T47D (cell line): ENCODE measurements around the gene SLN.
"Not testable (repeated sequence)": the region's sequence is repeated elsewhere in the genome, so short reads cannot be mapped to it uniquely, and the experiment has no call there.

Source experiments
- DNase-seq, 2 experiments: peaks; one replicate each; pipeline versions ENCODE4 v3.0.0 to v3.0.0-alpha.2; 2011 to 2012; ENCODE audit warnings: low read depth in 1 of 2, low spot score in 1 of 2
- JUND ChIP-seq: IDR thresholded peaks from 2 replicates; pipeline ENCODE4 v1.6.1; 2012; ENCODE audit warnings: low read depth
- in situ Hi-C: cut with HindIII; loops from 2 replicates; pipeline ENCODE4 v1.10.0; 2016; ENCODE audit warnings: low sequenced_read_pairs, low pct_unique_long_range_greater_than_20kb

SLN gene

DNA sequence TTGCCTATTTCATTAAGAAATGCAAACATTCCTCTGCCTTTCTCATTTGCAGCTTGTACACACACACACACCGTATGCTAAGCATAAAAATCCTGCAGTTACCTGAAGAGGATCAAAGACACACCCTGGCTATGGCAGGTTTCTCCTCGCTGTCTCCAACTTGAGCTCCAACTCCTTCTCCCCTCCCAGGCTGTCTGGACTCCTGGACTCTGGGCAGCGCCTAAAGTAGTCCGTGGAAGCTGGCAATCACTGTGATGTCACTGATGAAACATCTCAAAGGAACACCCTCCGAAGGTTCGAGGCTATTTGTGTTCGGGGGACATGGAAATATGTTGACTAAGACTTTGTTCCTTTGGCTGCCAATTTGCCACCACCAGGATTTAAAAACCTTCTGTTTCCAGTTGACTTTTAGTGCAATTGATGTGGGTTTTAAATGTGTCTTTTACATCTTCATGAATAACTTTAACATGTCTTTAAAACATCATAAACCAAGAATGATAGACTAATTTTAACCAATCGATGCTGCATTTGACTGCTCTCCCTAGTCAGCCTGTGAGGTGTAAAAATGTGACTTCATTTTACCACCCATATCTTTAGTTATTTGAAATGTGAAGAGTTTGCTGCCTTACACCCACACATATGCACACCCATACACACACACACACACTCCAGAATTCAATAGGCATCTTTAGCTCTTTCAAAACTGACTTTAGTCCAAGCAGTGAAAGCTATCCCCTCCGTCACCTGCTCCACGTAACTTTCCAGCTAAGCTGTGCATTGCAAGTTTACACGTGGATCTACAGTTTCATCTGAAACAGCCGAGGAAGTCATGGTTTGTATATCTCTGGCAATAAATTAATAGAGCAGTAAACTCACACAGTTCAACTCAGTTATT, at the start of gene SLN:
Gene SLN (minus strand): TSS at position 196 of the 895 bp plus-strand sequence.
- in situ Hi-C loops = no loop called here
- DNase-seq = no peak
- TF ChIP-seq JUND = no peak

DNA sequence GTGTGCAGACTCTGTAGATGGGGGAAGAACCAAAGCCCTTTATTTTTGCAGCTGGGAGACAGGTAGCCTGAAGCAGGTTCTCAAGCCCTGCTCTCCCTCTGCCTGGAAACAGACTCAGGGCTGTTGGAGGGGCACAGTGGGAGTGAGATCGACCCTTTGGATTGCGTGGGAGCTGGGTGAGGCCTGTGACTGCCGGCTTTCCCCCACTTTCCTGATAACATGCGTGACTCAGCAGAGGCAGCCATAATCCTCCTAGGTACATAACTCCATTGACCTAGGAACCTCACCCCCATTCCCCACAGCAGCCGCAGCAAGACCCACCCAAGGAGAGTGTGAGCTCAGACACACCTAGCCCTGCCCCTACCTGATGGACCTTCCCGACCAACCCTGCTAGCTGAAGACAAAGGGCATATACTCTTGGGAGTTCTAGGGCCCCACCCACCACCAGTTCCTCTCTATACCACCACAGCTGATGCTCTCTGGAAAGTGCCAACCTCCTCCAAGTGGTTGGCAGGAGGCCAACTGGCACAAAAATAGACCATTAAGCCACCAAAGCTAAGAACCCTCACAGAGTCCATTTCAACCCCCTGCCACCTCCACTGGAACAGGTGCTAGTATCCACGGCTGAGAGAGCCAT, 47.0 kb upstream of the SLN start:
- DNase-seq, in situ Hi-C loops: not testable (repeated sequence)

DNA sequence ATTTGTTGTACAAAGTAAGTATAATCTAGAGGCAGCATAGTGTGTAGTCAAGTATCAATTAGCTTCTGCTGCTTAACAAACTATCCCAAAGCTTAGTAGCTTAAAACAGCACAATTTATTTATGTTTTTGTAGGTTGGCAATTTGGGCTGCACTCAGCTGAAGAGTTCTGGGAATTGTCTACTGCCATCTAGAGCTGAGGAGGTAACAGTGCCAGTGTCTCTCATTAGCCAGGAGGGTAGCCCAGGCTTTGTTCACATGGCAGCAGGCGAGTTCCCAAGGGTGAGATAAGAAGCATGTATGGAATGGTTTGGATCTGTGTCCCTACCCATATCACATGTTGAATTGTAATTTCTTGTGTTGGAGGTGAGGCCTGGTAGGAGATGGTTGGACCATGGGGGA, 45.8 kb upstream of the SLN start:
- no peak for TF ChIP-seq JUND
- in situ Hi-C loops = no loop called here
- DNase-seq = no peak

DNA sequence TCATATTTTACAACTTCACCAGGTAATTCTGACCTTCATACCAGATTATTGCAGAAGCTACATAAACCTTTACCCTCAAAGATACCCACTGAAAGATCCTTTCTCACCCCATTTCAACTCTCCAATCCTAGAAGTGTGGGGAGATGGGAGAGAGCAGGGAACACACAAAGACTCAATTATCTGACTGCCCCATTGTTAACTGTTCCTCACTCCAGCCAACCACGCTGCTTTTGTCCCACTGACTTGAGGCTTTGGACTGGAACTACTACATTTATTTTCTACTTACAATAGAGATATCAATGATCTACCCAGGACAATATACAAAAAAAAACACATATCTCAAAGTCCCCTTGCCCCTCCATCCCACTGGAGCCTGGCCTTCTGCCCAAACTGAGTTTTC, 44.7 kb upstream of the SLN start:
- no peak for TF ChIP-seq JUND
- no peak for DNase-seq
- in situ Hi-C loops = no loop called here

DNA sequence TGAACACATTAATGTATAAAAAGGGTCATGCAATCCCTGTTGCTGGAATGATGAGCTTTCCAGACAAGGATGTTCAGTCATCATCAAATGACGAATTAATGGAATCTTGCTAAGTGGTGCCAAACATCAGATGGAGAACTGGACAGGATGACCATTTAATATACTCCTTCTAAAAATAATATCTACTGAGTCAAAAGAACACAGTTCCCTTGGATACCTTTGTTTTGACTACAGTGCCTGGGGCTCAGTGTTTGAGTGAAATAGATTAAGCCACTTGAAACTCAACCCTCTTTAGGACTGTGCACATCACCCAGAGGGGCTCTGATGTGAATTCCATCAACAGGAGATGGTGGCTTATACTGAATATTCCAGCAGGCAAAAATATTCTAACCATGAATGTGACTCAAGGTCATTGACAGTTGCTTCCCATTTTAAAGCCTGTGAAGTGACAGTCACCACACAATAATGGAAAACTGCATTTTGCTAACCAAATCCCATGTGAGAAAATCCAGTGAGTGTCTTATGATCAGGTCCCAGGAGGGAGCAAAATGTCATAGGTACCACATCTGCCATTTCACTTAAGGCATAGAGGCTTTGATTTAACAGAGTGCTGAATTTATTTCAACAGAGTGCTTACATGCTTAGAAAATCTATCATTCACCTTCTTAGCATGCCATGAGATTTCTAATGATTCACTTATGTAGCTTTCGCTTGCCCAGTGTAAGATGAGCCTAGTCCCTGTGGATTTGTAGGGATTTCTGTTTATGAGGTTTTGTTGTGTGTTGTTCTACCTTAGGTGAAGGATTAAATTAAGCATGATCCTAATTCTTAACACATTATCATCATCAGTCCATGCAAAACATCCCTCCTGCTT, 41.3 kb upstream of the SLN start:
- no peak for TF ChIP-seq JUND
- no peak for DNase-seq
- in situ Hi-C loops = no loop called here

DNA sequence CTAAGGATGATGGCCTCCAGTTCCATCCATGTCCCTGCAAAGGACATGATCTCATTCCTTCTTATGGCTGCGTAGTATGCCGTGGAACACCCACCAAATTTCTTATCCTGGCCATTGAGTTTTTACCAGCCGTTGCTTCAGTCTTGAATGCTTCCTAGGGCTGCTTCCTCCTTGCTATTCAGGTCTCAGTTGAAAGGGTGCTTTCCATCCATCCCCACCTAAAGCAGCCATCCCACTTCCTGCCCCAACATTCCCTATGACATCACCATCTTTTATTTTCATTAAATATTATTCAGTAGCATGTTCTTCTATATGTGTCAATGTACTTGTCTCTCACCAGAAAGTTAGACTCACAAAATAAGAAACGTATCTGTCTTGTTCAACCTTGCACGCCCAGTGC, 40.7 kb upstream of the SLN start:
- in situ Hi-C loops = no loop called here
- no peak for DNase-seq
- TF ChIP-seq JUND = no peak

DNA sequence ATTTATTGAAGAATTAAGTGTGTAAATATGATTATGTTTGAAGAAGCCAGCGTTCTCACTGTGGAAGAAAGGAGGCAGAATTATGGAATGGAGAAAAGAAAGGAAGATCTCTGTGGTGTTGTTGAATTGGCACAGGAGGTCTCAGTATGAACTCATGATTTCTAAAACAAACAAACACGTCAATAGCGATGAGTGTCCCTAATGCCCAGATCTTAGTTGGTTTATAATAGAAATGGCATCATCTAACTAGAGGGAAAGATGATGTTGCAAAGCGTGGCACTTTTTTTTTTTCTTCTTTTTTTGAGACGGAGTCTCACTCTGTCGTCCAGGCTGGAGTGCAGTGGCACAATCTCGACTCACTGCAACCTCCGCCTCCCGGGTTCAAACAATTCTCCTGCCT, 39.2 kb upstream of the SLN start:
- in situ Hi-C loops = no loop called here
- DNase-seq = no peak
- TF ChIP-seq JUND = no peak

DNA sequence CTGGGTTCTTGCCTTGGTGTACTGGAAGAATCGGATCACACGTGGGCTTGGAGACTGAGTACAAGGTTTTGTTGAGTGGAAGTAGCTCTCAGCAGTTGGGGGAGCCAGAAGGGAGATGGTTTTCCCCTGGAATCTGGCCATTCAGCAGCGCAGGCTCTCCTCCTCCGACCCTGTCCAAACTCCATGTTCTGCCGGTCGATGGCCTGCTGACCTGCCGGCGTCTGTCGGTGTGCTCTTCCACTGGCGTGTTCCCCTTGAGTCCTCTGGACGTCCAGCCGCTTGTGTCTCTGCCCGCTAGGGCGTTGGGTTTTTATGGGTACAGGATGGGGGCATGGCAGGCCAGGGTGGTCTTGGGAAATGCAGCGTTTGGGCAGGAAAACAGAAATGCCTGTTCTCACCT, 38.5 kb upstream of the SLN start:
- in situ Hi-C loops = no loop called here
- no peak for TF ChIP-seq JUND
- no peak for DNase-seq

DNA sequence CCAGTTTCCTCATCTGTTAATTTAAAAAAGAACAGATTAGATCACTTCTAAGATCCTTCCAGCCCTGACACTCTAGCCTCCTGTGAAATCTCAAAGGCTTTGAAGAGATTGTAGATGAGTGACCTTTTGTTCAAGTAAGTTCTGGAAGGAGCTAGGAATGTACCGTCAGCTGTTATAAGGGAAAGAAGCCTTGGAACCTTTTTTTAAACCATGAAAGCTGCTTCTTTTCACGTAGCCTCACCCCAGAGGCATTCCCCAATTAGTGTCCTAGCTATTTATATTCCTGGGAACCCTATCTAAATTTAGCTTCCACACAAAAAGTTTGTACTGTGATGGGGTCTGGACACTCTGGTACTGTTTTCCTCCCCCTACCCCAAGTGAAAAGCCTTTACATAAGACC, 35.8 kb upstream of the SLN start:
- in situ Hi-C loops = no loop called here
- no peak for DNase-seq
- TF ChIP-seq JUND = no peak

DNA sequence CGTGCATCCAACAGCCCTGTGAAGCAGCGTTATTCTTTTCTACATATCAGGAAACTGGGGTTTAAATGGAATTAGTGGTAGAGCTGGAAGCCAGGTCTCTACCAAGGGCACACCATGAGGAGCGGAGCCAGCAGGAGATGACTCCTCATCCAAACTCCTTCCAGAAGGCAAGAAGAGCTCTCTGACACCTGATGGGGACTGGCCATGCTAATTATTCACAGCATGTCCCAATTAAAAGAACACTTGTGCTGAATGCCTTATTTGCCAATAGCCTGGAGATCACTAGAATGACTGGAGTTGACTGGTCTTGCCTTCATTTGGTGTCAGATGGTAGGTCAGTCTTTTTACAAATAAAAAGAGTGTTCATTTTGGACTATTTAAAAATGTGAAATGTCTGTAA, 32.9 kb upstream of the SLN start:
- TF ChIP-seq JUND = no peak
- DNase-seq = no peak
- in situ Hi-C loops = no loop called here

DNA sequence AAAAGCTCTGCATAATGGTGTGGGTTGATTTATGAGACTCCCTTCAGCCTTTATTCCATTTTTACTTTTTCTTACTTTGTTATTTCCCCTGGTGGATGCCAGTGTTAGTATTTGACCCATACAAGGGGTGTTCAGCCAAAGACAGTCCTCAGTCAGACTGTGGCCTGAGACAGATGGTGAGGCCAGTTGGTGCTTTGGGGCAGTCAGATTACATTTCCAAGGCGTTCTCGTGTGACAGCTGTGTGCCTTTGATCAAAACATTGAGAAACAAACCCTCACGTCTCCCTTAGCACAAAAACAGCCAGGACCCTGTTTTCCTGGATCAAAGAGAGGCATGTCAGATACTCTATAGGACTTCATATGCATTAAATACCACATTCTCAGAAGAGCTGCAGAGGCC, 31.3 kb upstream of the SLN start:
- TF ChIP-seq JUND = no peak
- DNase-seq = no peak
- in situ Hi-C loops = no loop called here

DNA sequence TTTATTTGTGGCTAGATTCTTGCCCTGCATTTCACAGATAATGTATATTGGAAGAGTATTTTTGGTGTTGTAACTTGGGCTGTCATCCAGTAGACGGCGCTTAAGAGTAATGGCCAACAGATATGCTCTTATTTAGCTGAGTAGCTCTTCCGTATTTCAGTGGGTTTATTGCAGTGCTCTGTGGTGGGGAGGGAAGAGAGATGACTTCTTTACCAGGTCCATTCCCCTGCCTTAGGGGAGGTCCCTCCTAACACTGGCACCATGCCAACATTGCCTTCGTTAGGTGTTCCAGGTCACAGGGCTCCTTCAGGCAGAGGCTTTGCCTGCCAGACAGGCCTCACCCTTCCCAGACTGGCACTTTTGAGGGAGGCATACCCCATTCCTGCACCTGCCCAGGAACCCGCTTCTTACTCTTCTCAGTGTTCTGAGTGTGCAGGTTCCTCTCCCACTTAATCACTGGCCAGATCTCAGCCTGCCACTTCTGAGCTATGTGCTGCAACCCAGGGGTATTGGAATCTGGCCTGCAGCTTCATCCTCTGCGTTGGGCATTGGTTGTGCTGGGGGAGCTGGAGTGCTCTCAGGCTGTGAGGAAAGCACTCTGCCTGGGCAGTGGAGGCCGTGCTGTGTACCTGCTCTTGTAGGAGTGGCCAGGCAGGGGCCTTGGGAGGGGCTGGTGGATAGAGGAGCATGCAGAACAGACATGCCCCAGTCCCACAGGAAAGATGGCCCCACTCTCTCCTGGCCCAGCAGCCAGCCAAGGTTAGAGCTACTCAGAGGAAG, 29.4 kb upstream of the SLN start:
- no peak for TF ChIP-seq JUND
- DNase-seq = peak in 1 of 2 experiments; percentile 55
- in situ Hi-C loops = no loop called here

DNA sequence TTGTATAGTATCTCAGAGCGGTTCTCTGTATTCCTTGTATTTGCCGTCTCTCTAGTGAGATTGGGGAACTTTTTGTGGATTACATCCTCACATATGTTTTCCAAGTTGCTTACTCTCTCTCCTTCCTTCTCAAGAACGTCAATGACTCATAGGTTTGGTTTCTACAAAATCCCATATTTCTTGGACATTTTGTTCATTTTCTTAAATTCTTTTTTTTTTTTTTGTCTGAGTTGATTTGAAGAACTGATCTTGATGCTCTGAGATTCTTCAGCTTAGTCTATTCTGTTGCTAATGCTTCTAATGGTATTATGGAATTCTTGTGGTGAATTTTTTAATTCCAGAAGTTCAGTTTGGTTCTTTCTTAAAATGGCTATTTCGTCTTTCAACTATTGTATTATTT, 28.4 kb upstream of the SLN start:
- no peak for TF ChIP-seq JUND
- no peak for DNase-seq
- in situ Hi-C loops = no loop called here
